Activated CD8-positive, alpha-beta memory T cell treated with anti-CD3 and anti-CD28 coated beads, Interleukin-2, amount 50 U/mL, for 1 hour (primary cell): ENCODE data around the gene SHC2.
"Not testable (repeated sequence)": the region's sequence is repeated elsewhere in the genome, so short reads cannot be mapped to it uniquely, and the experiment has no call there.

ENCODE experiments used
- DNase-seq: peaks from one replicate; pipeline ENCODE4 v3.0.0-alpha.2; 2020; ENCODE audit errors: extremely low read depth

Gene SHC2

DNA sequence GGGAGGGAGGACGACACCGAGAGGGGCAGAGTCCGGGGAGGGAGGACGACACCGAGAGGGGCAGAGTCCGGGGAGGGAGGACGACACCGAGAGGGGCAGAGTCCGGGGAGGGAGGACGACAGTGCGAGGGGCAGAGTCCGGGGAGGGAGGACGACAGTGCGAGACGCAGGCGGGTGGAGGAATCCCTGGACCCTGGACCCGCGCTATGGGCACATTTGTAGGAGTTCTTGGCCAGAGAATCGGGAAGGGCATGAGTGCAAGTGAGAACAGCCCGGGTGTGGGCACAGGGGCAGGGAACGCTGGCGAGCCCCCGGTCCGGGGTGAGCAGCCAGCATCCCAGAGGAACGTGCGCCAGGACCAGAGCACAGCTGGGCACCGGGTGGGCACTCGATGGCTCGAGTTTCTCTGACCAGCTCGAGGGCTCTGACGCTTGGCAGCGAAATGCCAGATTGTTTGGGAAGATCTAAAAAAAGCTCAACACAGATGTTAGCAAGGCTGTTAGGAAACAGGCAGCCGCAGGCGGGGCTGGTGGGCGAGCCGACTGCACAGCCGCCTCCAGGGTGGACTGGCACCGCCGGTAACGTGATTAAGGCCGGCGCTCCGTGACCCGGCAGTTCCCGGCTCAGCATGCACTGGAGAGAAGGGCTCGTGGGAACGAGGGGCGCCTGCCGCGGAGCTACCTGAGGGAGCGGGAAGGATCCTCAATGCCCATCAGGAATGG is 33.9 kb downstream of the SHC2 start:
- DNase-seq: no peak

DNA sequence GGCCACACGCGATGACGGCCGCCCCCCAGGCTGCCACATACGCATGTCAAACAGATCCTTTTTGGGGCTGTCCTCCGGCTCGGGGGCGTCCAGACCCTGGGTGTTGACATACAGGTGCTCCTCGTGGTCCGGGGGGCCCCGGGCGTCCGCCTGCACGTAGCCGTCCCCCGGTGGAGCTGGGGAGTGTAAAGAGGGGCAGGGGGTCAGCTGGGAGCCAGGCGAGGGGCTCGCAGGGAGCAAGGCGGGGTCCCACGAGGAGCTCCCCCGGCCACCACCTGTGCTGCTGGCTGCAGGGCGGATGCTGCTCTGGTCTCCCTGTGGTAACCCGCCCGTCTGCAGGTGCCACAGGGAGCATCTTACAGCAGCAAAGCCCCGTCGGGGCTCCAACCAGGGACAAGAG is 35.8 kb downstream of the SHC2 start:
- DNase-seq: no peak

DNA sequence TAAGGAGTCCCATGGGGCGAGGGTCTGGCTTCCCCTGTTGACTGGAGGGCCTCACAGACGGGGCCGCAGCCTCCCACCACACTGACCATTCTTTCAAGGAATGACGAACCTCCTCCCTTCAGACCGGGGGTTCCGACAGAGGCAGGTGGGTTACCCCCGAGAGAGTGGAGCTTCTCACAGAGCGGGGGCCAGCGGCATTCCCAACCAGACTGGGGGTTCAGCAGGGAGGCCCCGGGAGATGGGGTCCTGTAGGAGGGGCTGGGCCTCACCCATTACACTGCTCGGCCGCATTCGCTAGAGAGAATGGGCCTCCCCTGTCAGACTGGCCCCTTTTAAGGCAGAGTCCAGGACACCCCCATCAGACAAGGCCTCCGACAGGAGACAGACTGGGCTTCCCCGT is 36.3 kb downstream of the SHC2 start:
- no peak for DNase-seq

DNA sequence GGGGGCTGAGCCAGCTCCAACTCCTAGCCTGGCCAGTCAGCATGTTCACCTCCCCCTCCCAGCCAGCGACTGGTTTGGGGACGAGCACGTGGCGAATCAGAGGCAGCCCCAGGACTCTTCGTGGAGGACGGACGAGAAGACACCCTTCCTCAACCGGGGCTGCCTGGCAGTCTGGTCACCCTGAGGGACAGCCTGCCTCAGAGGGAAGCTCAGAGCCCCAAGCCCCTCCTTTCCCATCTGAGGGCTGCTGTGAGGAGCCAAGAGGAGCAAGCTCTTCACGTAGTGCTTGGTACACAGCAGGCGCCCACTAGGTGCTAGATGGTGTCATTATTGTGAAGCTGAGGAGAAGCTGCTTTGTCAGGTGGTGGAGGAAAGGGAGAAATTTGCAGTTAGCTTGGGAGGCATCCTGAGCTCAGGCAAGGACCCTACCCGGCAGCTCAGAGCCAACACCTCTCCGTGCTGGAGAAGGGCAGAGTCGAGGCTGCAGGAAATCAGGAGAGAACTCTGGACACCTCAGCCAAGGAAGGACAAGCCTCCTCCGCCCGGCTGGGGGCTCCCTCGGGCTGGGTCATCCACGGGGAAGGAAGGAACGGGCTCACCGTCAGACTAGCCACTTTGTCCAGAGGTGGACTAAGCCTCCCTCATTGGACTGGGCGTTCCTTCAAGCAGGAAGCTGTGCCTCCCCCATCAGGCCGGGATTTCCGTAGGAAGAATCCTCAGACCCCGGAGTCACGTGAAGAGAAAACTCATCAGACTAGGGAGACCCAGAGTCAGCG is 37.0 kb downstream of the SHC2 start:
- DNase-seq: no peak

DNA sequence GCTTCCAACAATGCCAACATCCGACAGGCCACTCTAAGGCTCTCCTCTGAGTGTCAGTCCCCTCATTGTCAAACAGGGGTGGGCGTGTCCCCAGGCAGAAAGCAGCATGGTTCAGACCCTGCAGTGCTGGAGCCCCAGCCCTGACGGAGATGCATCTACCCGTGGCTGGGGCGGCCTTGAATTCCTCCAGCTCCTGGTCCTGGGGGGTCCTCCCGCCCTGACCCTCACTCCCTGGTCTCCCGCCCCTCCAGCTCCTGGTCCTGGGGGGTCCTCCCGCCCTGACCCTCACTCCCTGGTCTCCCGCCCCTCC is 38.0 kb downstream of the SHC2 start:
- not testable (repeated sequence) for DNase-seq

DNA sequence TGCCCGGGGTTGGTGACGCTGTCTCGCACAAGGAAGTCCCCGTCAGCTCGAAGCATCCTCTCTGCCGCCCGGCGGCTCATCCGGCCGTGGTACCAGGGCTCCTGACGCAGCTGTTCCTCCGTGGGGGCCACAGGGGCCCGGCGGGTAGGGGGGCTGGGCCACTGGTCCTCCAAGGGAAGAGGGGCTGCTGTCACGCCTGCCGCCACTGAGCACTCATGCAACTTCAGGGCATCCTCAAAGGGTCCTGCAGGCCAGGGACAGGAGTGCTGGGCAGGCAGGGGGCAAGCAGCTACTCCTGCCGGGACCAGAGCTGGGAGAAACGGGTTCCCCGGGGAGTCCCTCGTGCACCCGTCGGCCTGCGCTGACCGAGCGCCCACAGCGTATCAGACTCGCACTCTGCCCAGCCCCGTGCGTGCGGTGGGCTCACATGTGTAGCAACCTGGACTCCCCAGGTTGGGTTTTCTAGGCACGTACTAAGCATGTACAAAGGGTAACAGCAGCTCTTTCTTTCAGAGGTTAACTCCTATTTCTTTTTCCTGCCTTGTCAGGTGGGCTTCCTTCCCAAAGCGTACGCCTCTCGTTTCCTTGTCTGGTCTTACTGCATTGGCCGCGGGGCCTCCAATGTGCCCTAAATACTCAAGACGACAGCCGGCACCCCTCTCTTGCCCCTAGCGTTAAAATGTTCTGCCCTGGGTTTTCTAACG is 38.5 kb downstream of the SHC2 start:
- DNase-seq: no peak

DNA sequence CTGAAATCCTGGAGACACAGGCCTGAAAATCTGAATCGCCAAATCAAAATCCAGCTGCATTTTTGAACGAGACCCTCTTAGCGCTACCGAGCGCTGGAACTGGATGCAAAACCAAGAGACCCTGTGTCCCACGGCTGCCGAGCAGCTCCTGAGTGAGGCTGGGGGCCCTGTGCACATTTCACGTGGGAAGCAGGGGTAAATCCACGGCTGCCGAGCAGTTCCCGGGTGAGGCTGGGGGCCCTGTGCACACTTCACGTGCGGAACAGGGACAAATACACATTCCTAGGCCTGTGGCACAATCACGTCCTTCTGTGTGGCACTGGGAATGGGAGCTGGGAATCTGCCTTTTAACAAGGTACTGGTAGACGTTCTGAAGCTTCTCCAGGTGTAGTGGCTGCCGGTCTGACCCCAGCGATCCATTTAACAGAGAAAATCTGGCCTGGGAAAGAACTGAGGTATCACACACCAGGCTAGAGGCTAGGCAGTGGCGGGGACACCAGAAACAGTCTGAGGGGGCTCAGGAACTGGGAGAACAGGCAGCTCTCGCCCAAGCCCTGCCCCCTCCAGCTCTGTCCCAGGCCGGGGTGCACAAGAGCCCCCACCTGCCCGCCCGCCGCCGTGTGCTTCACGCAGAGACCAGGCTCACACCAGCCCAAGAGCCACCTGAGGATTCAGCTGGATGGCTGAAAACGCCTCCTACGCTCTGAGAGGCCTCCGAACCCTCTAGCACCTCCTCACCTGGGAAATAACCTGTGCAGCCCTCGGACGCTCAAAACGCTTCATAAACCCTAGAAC is 40.9 kb downstream of the SHC2 start:
- DNase-seq: no peak

DNA sequence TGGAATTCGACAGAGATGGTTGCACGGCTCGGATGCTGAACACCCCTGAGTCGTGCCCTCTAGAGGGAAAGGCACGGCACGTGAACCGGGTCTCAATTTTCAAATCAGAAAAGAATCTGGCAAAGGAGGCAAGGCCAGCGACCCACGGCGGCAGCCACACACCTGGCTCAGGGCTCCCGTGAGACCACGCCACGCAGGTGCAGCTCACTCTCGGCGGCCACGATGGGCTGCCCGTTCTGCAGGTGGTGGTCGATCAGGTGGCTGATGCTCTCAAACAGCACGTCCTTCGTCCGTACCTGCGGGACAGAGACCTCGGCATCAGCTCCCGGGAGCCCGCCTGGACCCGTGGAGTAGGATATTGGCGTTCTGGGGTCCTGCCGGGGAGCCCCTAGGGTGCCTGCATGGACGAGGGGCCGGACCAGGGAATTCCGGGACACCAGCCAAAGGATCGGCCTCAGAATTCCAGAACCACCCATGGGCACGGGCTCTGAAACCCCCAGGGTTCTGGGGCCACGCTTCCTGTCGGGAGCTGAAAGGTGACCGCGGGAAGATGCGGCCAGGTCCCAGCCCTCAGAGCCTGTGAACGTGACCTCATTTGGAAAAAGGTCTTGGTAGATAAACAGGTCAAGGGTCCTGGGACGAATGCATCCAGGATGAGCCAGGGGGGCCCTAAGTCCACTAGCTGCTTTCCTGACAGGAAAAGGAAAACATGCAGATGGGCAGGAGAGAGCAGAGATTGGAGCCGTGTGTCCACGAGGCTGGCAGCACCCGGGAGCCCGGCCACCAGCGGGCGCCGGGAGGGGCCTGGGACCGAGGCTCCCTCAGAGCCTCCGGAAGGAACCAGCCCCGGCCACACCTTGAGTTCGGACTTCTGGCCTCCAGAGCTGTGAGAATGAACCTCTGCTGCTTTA is 41.8 kb downstream of the SHC2 start:
- no peak for DNase-seq

DNA sequence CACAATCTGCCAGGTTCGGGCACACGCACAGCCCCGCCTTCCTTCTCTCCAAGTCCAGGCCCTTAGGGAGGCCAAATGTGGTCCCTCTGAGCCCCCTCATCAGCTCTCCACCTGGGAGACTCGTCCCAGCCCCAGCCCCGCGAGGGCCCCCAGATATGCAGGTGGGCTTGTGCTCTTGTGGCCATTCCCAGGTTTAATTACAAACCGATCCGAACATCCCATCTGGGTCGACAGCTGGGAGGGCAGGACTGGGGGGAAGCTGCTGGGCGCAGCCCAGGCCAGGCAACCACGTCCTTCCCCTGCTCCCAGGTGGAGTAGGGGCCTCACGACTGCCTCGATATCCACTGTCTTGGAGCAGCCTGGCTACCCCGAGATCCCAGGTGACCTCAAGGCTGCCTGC is 44.4 kb downstream of the SHC2 start:
- no peak for DNase-seq

DNA sequence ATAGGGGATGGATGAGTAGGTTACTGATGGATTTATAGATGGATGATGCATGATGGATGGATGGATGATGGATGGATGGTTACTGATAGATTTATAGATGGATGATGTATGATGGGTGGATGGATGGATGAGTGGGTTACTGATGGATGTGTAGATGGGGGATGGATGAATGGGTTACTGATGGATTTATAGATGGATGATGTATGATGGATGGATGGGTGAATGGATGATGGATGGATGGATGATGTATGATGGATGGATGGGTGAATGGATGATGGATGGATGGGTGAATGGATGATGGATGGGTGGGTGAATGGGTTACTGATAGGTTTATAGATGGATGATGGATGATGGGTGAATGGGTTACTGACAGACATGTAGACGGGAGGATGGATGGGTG is 45.5 kb downstream of the SHC2 start:
- no peak for DNase-seq

DNA sequence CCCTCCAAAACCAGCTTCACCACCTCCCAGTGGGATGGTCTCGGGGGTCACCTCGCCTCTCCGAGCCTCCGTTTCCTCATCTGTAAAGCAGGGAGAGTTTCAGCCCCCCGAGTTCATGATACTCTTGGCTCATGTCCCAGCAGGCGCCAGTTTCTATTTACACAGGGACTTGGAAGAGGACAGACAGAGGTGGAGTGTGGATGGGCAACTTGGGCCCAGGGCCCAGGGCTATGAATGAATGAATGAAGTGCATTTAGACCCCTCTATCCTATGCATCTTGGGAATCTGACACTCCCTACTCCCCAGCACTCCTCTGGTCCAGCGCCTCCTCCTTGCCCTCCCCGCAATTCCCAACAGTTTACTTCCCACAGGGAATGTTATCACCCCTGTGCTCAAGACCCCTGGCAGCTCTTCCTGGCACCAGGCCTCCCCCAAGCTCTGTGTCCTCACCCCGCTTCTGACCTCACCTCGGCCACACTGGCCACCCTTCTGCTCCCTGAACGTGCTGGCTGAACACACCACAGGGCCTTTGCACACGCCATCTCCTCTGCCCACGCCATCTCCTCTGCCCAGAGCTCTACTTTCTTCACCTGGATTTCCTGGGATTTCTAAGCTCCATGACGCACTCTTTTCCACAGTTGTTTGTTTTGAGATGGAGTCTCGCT is 46.9 kb downstream of the SHC2 start:
- DNase-seq: no peak

DNA sequence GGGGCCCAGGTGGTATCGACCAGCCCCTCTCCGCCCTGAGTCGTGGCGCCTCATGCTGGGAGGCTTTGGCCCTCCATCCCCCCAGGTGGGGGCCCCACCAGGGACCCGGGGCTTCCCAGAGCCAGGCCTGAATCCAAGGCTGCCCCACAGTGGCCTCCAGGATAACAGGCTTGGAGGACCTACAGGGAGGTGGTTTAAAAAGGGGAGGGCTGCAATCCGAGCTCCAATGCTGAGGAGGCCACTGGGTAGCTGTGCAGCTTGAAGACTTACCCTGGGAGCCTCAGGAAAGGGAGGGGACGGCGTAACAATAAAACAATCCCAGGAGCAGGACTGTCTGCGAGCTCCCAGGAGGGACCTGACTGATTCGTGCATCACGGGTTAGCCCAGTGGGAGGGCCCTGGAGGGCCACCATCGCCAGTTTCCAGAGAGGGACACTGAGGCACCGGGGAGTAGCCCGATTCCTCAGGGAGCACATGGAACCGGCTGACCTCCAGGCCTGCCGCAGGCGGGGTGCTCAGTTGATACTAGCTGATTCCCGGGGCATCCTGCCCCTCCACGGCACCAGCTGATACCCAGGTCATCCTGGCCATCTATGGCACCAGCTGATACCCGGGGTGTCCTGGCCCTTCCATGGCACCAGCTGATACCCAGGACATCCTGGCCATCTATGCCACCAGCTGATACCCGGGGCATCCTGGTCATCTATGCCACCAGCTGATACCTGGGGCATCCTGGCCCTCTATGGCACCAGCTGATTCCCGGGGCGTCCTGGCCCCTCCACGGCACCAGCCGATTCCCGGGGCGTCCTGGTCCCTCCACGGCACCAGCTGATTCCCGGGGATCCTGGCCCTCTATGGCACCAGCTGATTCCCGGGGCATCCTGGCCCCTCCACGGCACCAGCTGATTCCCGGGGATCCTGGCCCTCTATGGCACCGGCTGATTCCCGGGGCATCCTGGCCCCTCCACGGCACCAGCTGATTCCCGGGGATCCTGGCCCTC is 48.2 kb downstream of the SHC2 start:
- no peak for DNase-seq

DNA sequence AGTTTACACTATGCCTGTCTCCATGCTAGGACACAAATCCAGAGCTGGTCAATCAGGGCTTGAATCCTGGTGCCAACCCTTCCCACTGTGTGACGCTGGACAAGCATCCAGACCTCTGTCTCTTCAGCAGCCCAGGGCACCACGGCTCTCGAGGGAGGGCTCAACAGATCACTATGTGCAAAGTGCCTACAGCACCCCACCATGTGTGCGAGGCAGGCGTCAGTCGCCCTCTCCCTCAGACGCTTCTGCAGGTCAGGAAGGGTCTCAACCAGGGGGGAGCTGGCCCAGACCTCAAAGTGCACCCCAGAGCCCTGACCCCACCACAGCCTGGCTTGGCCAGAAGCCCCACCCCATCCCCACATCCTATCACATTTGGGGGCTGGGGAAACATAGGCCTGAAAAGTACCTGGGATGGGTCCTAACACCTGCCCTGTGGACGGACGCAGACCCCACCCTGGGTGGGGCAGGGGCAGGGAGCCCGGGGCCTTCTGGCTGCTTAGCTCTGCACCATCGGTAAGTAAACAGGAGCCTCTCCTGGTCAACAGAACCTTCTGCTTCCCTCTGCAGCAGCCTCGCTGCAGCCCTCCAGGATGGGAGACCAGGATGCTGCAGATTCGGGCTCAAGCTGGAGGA is 49.0 kb downstream of the SHC2 start:
- no peak for DNase-seq

DNA sequence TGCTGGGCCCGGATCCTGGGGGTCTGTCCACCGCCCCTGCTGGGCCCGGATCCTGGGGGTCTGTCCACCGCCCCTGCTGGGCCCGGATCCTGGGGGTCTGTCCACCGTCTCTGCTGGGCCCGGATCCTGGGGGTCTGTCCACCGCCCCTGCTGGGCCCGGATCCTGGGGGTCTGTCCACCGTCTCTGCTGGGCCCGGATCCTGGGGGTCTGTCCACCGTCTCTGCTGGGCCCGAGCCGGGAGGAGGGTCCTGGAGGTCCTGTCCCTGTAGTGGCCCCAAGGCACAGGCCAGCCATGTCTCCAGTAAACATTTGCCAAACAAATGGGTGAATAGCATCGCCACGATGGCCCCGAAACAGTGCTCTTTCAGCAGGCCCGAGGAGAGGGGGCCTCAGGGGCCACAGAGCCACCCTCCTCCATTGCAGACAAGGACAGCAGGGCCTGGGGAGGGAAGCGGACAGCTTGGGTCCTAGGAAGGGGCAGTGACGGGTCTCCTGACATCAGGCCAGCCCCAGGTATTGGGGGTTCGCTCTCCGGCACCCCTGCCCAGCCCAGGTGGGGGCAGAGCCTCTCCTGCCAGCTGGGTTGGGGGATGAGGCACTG is 49.6 kb downstream of the SHC2 start:
- not testable (repeated sequence) for DNase-seq

DNA sequence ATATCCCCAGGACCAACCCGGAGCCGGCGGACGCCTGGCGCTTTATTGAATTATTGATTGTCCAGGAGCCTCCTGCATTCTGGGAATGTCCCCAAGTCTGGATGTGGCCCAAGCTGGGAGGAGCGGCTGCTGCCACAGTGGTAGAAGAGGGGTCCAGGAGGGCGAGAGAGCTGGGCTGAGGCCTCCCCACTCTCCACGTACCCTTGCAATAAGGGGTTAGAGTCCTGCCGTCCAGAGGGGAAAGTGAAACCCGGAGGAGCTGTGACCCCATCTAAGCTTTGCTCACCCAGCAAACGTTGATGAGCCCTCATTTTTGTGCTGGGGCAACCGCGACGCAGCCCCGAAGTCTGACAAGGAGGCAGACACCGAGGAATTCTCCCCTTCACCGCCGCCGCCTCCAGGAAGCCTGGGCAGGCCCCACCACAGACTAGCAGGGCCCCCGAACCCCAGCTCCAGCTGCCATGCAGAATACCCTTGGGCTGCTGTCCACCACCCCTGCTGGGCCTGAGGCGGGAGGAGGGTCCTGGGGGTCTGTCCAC is 50.5 kb downstream of the SHC2 start:
- DNase-seq: no peak

DNA sequence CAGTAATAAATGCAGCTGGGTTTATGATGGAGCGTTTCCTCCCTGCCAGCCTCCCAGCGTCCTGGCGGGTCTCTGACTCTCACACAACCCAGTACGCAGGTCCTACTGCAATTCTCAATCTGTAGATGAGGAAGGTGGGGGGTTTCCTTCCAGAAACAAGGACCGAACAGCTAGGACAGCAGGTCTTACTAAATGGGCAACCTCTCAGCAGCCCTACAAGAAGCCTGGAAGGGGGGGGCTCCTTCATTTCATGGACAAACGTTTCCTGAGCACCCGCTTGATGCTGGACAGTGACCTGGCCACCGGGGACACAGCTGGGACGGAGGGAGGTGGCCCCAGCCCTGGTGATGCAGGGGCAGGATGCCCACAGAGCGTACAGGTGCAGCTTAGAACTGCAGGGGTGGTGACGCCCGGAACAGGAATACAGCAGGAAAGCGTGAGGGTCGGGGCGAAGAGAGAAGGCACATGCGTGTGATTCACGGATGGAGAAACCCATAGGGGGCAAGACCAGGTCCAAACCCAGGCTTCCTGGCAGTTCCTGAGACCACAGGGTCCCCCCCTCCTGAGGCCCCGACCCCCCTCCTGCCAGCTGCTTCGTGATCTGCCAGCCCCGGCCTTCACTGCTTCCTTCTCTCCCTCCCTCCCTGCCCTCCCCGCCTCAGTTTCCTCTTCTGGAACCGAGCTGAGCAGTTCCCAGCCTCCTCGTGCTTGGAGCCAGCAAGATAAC is 51.2 kb downstream of the SHC2 start:
- DNase-seq: no peak

DNA sequence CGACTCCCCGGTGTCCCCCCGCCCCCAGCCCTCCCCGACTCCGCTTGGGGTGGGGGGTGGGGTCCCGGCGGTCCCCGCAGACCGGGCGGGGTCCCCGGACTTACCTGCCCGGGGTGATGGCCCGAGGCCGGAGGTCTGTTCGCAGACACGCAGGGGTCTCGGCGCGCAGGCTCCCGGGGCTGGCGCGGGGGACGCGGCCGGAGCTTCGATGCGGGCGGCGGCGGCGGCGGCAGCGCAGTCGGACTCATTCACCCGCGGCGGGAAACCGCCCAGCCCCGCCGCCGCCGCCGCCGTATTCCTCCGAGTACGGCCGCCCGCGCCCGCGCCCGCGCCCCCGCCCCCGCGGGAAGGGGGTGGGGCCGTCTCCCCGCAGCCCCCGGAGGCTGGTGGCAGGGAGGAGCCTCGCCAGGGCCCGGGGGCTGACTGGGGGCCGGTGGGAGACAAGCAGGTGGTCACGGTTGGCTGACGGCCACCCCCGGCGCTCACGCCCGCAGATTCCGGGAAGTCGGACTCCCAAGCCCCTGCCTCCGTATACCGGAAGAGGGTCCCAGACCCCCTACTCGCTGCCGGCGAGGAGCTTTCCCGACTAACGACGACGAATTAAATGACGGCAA is 51.8 kb downstream of the SHC2 start, which contains the start of gene C2CD4C:
TSS of gene C2CD4C (minus strand) at position 246 of the 614 bp plus-strand sequence. CDS start 786 bp downstream, outside the sequence.
- DNase-seq: no peak
